ENCODE results near the gene HSD17B3.

Gene HSD17B3

GRCh38 chr9:96232164-96232538 lies 69.8 kb downstream of the HSD17B3 start:
- Histone ChIP-seq H3K36me3 (ENCODE audit: control insufficient read depth, insufficient read depth, low read length) (no peaks in the 10 kb centered on the region), H3K27me3 (replicated peaks; ENCODE audit: control insufficient read depth, insufficient read depth, low read length) (peaks cover 2% of the 10 kb centered on the region), H3K4me3 (replicated peaks; ENCODE audit: low read depth, low read length) (no peak overlapping the region)
- DNase-seq (ENCODE audit: extremely low read depth, insufficient read length): no peak
- TF ChIP-seq CTCF (IDR thresholded peaks at IDR 0.05; ENCODE audit: insufficient read depth, low read length, poor library complexity, severe bottlenecking): no peak

GRCh38 chr9:96230002-96230401 lies 72.0 kb downstream of the HSD17B3 start:
- H3K36me3 ChIP-seq (ENCODE audit: control insufficient read depth, insufficient read depth, low read length): no peaks in the 10 kb centered on the region
- peaks cover 2% of the 10 kb centered on the region for H3K27me3 ChIP-seq (replicated peaks; ENCODE audit: control insufficient read depth, insufficient read depth, low read length)
- H3K4me3 ChIP-seq (replicated peaks; ENCODE audit: low read depth, low read length): no peak overlapping the region
- DNase-seq (ENCODE audit: extremely low read depth, insufficient read length): no peak
- no peak for TF ChIP-seq CTCF (IDR thresholded peaks at IDR 0.05; ENCODE audit: insufficient read depth, low read length, poor library complexity, severe bottlenecking)

GRCh38 chr9:96222132-96222531 lies 79.8 kb downstream of the HSD17B3 start:
- Histone ChIP-seq H3K27me3 (replicated peaks; ENCODE audit: control insufficient read depth, insufficient read depth, low read length) (no peaks in the 10 kb centered on the region), H3K36me3 (ENCODE audit: control insufficient read depth, insufficient read depth, low read length) (no peaks in the 10 kb centered on the region), H3K4me3 (replicated peaks; ENCODE audit: low read depth, low read length) (no peak overlapping the region)
- DNase-seq (ENCODE audit: extremely low read depth, insufficient read length): no peak
- TF ChIP-seq CTCF (IDR thresholded peaks at IDR 0.05; ENCODE audit: insufficient read depth, low read length, poor library complexity, severe bottlenecking): peak; percentile 61

- Histone ChIP-seq H3K36me3 (ENCODE audit: control insufficient read depth, insufficient read depth, low read length) (no peaks in the 10 kb centered on the region), H3K4me3 (replicated peaks; ENCODE audit: low read depth, low read length) (no peak overlapping the region), H3K27me3 (replicated peaks; ENCODE audit: control insufficient read depth, insufficient read depth, low read length) (0 out of 2 replicates have a peak, but pooled peaks cover 1% of the 10 kb centered on the region)
- TF ChIP-seq CTCF (IDR thresholded peaks at IDR 0.05; ENCODE audit: insufficient read depth, low read length, poor library complexity, severe bottlenecking): no peak
- no peak for DNase-seq (ENCODE audit: extremely low read depth, insufficient read length)
Measured at GRCh38 chr9:96219900-96220257, 82.1 kb downstream of the HSD17B3 start.

GRCh38 chr9:96219026-96219899 lies 82.7 kb downstream of the HSD17B3 start:
- Histone ChIP-seq H3K27me3 (replicated peaks; ENCODE audit: control insufficient read depth, insufficient read depth, low read length) (peaks cover 1% of the 10 kb centered on the region; the same call in 1 of the 2 replicates), H3K4me3 (replicated peaks; ENCODE audit: low read depth, low read length) (no peak overlapping the region), H3K36me3 (ENCODE audit: control insufficient read depth, insufficient read depth, low read length) (no peaks in the 10 kb centered on the region)
- peak; percentile 68 for TF ChIP-seq CTCF (IDR thresholded peaks at IDR 0.05; ENCODE audit: insufficient read depth, low read length, poor library complexity, severe bottlenecking)
- DNase-seq (ENCODE audit: extremely low read depth, insufficient read length): no peak

Data from GM06990 (cell line).